ENCODE results near the gene TTLL3. TPM values are rescaled to one million over a fixed set of nuclear protein-coding genes. Genes with fewer than 3 reads are reported as not detected.

TTLL3 gene
- total and polyA plus RNA-seq, 2 donors (not counting 3 experiments of a cell fraction or from before 2014, with no cell fraction given), result 43.5 to 65.2 TPM

GRCh38 chr3:9867106-9867505 lies 57.0 kb downstream of the TTLL3 start:
- intact Hi-C loops (cut with micrococcal nuclease) (no loop called here), dilution Hi-C loops (cut with MboI; ENCODE audit: extremely low pct_ligation_motif_present, low sequenced_read_pairs) (no loop called here)
- Histone ChIP-seq H3K27ac (ENCODE audit: insufficient read depth, low read depth, low read length) (no peak overlapping the region), H3K79me2 (ENCODE audit: control insufficient read depth, insufficient read depth, low read length) (no peaks in the 10 kb centered on the region), H3K9me3 (replicated peaks; ENCODE audit: control insufficient read depth, insufficient read depth, low read length) (no peaks in the 10 kb centered on the region), H3K9me1 (replicated peaks; ENCODE audit: control insufficient read depth, extremely low read depth, insufficient read depth, low read length) (no peaks in the 10 kb centered on the region), H3K4me2 (ENCODE audit: insufficient read depth, low read length) (no peak overlapping the region), H4K20me1 (replicated peaks; ENCODE audit: control insufficient read depth, extremely low read depth, insufficient read depth, low read length) (no peaks in the 10 kb centered on the region), H2AFZ (ENCODE audit: low read depth, low read length) (no peak overlapping the region), H3K4me1 (ENCODE audit: control insufficient read depth, extremely low read depth, insufficient read depth, low read length) (no peaks in the 10 kb centered on the region), H3K4me3 (replicated peaks in 1 of 3; ENCODE audit: insufficient read depth in 1 of 3, low read depth in 1 of 3, low read length in 3 of 3) (no peak overlapping the region), H3K27me3 (ENCODE audit: control insufficient read depth in 2 of 2, insufficient read depth in 2 of 2, low read length in 2 of 2) (no peaks in the 10 kb centered on the region), H3K36me3 (ENCODE audit: control insufficient read depth in 2 of 2, extremely low read depth in 1 of 2, insufficient read depth in 2 of 2, low read length in 2 of 2) (no peaks in the 10 kb centered on the region), H3K9ac (replicated peaks; ENCODE audit: extremely low read depth, insufficient read depth, low read length) (no peak overlapping the region)
- BruUV-seq (replicated peaks), result no TSS peak
- FAIRE-seq (no peak), DNase-seq (ENCODE audit: low read depth, low spot score) (no peak)
- POLR2A ChIA-PET, result no interaction called here
- CTCF ChIA-PET, result no interaction called here
- TF ChIP-seq JUN (IDR thresholded peaks at IDR 0.05; ENCODE audit: borderline replicate concordance, insufficient read depth, insufficient read length, low read depth), result no peak
- TF ChIP-seq POLR2AphosphoS5 (IDR thresholded peaks at IDR 0.05; ENCODE audit: insufficient read depth, low read depth, low read length), result no peak
- TF ChIP-seq FOS (IDR thresholded peaks at IDR 0.05; ENCODE audit: borderline replicate concordance, insufficient read depth, low read length), result no peak

- Histone ChIP-seq H3K4me1 (ENCODE audit: control insufficient read depth, extremely low read depth, insufficient read depth, low read length) (no peaks in the 10 kb centered on the region), H3K4me2 (ENCODE audit: insufficient read depth, low read length) (no peak overlapping the region), H3K9me1 (replicated peaks; ENCODE audit: control insufficient read depth, extremely low read depth, insufficient read depth, low read length) (no peaks in the 10 kb centered on the region), H3K9ac (replicated peaks; ENCODE audit: extremely low read depth, insufficient read depth, low read length) (no peak overlapping the region), H3K9me3 (replicated peaks; ENCODE audit: control insufficient read depth, insufficient read depth, low read length) (no peaks in the 10 kb centered on the region), H3K36me3 (ENCODE audit: control insufficient read depth in 2 of 2, extremely low read depth in 1 of 2, insufficient read depth in 2 of 2, low read length in 2 of 2) (no peaks in the 10 kb centered on the region), H3K27me3 (ENCODE audit: control insufficient read depth in 2 of 2, insufficient read depth in 2 of 2, low read length in 2 of 2) (no peaks in the 10 kb centered on the region), H3K79me2 (ENCODE audit: control insufficient read depth, insufficient read depth, low read length) (no peaks in the 10 kb centered on the region), H3K27ac (ENCODE audit: insufficient read depth, low read depth, low read length) (no peak overlapping the region), H4K20me1 (replicated peaks; ENCODE audit: control insufficient read depth, extremely low read depth, insufficient read depth, low read length) (no peaks in the 10 kb centered on the region), H3K4me3 (replicated peaks in 1 of 3; ENCODE audit: insufficient read depth in 1 of 3, low read depth in 1 of 3, low read length in 3 of 3) (no peak overlapping the region), H2AFZ (ENCODE audit: low read depth, low read length) (no peak overlapping the region)
- dilution Hi-C loops (cut with MboI; ENCODE audit: extremely low pct_ligation_motif_present, low sequenced_read_pairs), result no loop called here
- CTCF ChIA-PET, result interaction anchor here (1.3 kb wide), 1 partner anchor 14 kb away, joined by 4 read pairs; no protein-coding TSS in a partner anchor
- DNase-seq (ENCODE audit: low read depth, low spot score) (no peak), FAIRE-seq (no peak)
- POLR2A ChIA-PET, result no interaction called here
- TF ChIP-seq FOS (IDR thresholded peaks at IDR 0.05; ENCODE audit: borderline replicate concordance, insufficient read depth, low read length) (no peak), EZH2 (IDR thresholded peaks at IDR 0.05; ENCODE audit: borderline replicate concordance, low read depth, low read length, severe bottlenecking) (no peak), MYC (IDR thresholded peaks at IDR 0.05; ENCODE audit: low read depth, low read length) (no peak), JUN (IDR thresholded peaks at IDR 0.05; ENCODE audit: borderline replicate concordance, insufficient read depth, insufficient read length, low read depth) (no peak), GATA2 (IDR thresholded peaks at IDR 0.05; ENCODE audit: insufficient read depth, insufficient read length, low read depth, low read length) (no peak), POLR2AphosphoS5 (IDR thresholded peaks at IDR 0.05; ENCODE audit: insufficient read depth, low read depth, low read length) (no peak), POLR2A (IDR thresholded peaks at IDR 0.05; ENCODE audit: low read depth, low read length) (no peak), MAX (IDR thresholded peaks at IDR 0.05; ENCODE audit: insufficient read depth, insufficient read length) (no peak)
- TF ChIP-seq, protein P1, sequence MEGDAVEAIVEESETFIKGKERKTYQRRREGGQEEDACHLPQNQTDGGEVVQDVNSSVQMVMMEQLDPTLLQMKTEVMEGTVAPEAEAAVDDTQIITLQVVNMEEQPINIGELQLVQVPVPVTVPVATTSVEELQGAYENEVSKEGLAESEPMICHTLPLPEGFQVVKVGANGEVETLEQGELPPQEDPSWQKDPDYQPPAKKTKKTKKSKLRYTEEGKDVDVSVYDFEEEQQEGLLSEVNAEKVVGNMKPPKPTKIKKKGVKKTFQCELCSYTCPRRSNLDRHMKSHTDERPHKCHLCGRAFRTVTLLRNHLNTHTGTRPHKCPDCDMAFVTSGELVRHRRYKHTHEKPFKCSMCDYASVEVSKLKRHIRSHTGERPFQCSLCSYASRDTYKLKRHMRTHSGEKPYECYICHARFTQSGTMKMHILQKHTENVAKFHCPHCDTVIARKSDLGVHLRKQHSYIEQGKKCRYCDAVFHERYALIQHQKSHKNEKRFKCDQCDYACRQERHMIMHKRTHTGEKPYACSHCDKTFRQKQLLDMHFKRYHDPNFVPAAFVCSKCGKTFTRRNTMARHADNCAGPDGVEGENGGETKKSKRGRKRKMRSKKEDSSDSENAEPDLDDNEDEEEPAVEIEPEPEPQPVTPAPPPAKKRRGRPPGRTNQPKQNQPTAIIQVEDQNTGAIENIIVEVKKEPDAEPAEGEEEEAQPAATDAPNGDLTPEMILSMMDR (IDR thresholded peaks at IDR 0.05; ENCODE audit: extremely low read depth in 1 of 2, insufficient read depth in 1 of 2, low read depth in 1 of 2, low read length in 2 of 2), result no peak
- intact Hi-C loops (cut with micrococcal nuclease), result no loop called here
- no TSS peak for BruUV-seq (replicated peaks)
These were observed 59.9 kb downstream of the TTLL3 start for GRCh38 chr3:9869955-9870354.

Data from endothelial cell of umbilical vein (primary cell).